Pulmonary artery endothelial cell (primary cell): ENCODE measurements around the gene GLB1L2. TPM values are rescaled to one million over a fixed set of nuclear protein-coding genes. Genes with fewer than 3 reads are reported as not detected.
"Not testable (repeated sequence)": the region's sequence is repeated elsewhere in the genome, so short reads cannot be mapped to it uniquely, and the experiment has no call there.

Source experiments
- DNase-seq: peaks from one replicate; pipeline ENCODE4 v3.0.0-alpha.2; 2011; ENCODE audit warnings: low read depth, low spot score
- total RNA-seq: library from RNA; depleted of rRNA; stranded (reverse); fragments of >200 nt; gene quantifications from 2 replicates; pipeline ENCODE4 v1.2.3, GENCODE V29; 2014

The GLB1L2 gene, protein sequence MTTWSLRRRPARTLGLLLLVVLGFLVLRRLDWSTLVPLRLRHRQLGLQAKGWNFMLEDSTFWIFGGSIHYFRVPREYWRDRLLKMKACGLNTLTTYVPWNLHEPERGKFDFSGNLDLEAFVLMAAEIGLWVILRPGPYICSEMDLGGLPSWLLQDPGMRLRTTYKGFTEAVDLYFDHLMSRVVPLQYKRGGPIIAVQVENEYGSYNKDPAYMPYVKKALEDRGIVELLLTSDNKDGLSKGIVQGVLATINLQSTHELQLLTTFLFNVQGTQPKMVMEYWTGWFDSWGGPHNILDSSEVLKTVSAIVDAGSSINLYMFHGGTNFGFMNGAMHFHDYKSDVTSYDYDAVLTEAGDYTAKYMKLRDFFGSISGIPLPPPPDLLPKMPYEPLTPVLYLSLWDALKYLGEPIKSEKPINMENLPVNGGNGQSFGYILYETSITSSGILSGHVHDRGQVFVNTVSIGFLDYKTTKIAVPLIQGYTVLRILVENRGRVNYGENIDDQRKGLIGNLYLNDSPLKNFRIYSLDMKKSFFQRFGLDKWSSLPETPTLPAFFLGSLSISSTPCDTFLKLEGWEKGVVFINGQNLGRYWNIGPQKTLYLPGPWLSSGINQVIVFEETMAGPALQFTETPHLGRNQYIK
- total RNA-seq = 0.21 and 0.59 TPM in 2 replicates

DNA sequence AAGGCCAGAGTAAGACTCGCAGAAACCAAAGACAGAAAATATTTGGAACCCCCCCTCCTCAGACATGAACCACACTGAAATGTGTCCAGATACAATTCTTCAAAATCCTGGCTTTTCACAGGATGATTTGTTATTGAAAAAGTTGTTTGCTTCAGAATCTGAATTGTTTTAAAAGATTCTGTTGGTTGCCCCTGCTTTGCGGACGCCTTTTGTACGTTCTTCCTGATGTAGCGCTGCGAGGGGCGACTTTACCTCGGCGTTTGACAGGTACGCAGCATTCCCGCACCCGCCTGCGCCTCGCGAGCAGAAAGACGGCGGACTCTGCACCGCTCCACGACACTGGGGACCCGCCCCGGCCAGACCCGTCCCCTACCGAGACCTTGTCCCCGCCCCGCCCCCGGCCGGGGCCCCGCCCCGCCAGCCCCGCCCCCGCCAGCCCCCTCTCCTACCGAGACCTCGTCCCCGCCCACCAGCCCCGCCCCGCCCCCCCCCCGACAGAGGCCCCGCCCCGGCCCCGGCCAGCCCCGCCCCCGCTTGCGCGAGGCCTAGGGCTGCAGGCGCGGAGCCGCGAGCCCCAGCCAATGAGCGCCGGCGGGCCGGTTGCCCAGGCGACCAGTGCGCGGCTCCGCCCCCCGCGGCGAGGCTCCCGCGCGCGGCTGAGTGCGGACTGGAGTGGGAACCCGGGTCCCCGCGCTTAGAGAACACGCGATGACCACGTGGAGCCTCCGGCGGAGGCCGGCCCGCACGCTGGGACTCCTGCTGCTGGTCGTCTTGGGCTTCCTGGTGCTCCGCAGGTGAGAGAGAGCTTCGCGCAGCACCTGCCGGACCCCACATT, at the start of gene GLB1L2:
GLB1L2 (plus strand) TSS at position 635 of the 835 bp plus-strand sequence; CDS start at position 709, 74 bp downstream.
- DNase-seq = no peak

DNA sequence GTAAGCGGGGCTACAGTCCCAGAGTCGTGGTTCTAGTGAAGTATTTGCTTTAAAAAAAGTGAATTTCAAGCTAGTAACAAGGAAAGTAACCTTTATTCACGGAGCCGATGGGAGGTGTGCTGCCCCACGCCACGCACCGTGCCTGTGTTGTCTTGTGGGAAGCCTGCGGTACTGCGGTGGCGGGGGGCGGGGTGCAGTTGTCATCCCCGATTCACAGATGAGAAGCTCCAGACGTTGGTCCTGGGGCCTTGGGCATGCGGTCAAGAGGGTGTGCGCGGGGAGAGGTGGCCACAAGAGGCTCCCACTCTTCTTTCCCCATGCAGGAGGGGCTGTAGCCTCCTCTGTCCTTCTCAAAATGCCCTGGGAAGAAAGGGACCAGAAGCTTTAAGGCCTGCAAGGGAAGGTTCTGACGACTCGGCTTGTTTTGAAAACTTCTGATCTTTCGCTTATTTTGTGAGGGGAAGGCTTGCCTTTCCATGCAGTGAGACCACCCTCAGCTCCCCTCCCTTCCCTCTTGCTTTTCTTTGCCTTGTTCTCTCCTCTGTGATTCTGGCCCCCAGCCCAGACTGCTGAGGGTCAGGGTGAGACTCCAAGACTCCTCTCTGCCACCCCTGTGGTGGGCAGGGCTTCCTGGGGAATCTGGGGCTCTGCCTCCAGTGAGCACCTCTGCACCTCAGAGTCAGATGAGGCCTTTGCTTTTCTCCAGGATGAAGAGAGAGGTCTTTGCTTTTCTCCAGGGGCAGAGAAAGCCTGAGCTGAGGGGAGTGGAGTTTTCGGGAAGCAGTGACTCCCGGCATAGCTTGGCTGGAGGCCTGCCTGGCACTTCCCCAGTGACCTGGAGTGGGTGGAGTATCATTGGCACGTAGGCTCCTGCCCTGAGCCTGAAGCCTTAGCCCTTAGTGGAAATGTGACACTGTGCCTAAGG, 49.4 kb upstream of the GLB1L2 start:
- no peak for DNase-seq

DNA sequence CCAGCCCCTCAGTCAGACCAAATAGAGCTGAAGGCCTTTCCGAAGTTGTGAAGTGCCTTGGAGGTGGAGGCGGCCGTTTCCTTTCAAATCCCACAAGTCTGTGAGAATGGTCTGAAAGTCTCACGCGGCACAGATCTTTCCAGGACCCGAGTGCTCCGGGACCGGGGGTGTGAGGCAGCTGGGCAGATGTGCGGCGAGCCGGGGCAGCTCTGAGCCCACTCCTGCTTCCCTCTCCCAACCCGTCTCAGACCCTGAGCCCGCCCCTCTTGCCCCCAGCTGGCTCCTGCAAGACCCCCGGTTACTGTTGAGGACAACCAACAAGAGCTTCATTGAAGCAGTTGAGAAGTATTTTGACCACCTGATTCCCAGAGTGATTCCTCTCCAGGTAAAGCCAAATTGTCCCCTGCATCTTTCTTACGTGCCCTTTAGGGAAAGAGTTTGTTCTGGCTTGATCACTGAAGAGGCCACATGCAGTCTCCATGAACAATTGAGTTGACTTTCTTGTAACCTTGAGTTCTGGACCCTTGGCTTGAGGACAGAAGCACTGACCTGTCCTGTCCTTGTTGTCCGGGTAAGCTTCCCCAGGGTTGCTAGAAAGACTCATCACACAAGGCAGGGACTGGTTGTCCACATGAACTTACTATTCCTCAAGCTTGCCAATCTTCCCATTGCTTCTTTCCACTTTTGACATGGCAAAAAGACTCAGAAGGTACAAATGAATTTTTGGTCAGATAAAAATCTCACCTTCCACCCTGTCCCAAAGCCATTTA, 48.1 kb upstream of the GLB1L2 start:
- no peak for DNase-seq

DNA sequence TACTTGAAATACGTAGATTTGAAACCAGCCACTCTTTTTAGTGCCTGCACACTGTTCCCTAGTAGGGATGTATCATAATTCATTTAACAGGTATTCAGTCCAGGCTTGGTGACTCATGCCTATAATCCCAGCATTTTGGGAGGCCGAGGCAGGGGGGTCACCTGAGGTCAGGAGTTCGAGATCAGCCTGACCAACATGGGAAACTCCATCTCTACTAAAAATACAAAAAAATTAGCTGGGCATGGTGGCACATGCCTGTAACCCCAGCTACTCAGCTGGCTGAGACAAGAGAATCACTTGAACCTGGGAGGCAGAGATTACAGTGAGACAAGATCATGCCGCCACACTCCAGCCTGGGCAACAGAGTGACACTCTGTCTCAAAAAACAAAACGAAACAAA, 47.4 kb upstream of the GLB1L2 start:
- DNase-seq = not testable (repeated sequence)

DNA sequence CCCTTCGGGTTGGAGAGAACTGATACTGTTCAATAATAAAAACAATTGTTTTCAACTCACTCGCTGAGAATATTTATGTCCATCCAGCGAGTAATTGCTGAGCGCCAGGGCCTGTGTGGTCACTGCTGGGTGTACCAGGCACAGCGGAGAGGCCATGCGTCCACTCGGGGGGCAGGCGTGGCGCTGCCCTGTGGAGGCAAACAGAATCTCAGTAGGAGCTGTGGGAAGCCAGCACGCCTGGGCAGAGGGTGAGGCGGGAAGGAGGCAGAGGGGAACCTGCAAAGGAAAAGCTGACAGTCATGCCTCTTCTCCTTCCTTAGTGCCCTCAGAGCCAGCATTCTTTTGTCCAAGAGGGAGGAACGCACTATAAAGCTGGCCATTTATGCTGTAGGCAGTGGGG, 44.2 kb upstream of the GLB1L2 start:
- DNase-seq = no peak

DNA sequence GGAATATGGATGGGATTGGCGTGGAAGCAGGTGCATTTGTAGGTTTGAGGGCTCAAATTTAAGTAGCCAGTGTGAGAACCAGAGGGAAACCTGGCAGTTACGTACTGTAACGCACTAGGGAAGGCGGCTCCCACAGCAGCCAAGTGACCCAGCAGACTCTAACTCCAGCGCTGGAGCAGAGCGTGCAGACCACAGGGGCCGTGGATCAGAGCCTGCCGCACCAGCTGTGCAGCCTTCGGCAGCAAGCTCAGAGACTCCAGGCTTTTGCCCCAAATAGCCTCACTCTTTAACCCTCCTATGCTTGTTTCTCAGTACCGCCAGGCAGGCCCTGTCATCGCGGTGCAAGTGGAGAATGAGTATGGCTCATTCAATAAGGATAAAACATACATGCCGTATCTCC, 43.3 kb upstream of the GLB1L2 start:
- DNase-seq = no peak

DNA sequence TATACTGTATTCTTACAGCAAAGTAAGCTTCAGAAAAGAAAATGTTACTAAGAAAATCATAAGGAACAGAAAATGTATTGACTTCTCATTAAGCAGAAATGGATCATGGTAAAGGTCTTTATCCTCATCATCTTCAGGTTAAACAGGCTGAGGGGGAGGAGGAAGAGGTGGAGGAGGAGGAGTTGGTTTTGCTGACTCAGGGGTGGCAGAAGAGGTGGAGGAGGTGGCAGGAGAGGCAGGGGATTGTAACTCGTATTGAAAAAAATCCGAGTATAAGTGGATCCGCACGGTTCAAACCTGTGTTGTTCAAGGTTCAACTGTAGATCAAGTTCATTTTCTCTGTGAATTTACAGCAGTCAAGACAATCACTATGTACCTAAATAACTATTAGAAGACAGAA, 42.6 kb upstream of the GLB1L2 start:
- DNase-seq = no peak

DNA sequence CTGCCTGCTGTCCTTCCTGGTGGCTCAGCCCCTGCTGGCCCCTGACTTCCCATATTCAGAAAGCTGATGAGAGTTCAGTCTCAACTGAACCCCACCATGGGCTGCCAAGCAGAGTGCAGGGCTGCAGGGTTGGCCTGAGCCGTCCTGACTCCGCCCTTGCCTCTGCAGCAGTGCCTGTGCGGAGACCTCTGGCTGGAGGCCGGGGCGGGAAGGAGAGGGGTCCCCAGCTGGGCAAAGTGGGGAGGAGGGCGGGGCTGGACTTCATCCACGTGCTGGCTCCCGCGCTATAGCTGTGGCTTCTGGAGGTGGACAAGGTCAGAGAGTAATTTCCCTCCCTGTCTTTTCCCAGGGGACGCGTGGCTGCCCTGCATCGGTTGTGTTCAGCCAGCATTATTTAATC, 42.0 kb upstream of the GLB1L2 start:
- no peak for DNase-seq

DNA sequence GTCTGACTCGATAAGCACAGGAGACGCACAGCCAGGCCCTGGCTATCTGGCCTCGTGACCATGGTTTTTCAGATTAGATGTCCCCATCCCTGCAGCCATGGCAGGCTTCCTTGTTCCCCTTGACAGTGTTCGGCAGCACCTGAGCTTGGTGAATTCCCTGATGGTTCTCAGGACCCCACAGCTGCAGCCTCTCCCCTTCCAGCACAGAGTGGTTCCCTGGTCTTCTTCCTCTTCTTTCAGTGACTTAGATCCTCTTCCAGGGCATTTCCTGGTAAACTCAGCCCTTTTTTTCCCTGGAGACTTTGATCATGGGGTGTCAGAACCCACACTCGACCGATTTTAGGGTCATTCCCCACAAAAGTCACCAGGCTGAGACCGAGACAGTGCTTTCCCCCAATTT, 41.1 kb upstream of the GLB1L2 start:
- no peak for DNase-seq

DNA sequence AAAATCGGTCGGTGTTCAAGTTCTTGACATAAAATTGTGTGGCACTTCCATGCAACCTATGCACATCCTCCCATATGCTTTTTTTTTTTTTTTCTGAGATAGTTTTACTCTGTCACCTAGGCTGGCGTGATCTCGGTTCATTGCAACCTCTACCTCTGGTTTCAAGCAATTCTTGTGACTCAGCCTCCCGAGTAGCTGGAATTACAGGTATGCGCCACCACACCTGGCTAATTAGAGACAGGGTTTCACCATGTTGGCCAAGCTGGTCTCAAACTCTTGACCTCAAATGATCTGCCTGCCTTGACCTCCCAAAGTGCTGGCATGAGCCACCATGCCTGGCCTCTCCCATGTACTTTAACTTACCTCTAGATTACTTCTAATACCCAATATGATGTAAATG, 40.6 kb upstream of the GLB1L2 start:
- DNase-seq = no peak

DNA sequence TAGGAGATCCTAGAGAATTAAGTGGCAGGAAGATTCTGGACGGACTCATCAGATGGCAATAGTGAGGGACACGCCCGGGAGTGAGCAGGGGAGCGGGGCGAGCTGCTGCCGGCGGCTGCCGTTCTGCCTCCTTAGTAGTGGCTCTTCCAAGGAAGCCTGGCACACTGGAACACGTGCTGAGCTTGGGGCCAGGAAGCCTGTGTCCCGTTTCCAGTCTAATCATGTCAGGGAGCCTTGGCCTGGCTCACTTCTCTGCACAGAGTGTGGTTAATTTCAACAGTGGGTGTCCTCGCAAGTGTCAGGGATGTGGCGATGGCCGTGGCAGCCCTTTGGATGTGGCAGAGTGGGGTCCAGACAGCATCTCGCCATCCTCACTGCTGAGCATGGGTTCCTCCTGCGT, 39.1 kb upstream of the GLB1L2 start:
- DNase-seq = no peak

DNA sequence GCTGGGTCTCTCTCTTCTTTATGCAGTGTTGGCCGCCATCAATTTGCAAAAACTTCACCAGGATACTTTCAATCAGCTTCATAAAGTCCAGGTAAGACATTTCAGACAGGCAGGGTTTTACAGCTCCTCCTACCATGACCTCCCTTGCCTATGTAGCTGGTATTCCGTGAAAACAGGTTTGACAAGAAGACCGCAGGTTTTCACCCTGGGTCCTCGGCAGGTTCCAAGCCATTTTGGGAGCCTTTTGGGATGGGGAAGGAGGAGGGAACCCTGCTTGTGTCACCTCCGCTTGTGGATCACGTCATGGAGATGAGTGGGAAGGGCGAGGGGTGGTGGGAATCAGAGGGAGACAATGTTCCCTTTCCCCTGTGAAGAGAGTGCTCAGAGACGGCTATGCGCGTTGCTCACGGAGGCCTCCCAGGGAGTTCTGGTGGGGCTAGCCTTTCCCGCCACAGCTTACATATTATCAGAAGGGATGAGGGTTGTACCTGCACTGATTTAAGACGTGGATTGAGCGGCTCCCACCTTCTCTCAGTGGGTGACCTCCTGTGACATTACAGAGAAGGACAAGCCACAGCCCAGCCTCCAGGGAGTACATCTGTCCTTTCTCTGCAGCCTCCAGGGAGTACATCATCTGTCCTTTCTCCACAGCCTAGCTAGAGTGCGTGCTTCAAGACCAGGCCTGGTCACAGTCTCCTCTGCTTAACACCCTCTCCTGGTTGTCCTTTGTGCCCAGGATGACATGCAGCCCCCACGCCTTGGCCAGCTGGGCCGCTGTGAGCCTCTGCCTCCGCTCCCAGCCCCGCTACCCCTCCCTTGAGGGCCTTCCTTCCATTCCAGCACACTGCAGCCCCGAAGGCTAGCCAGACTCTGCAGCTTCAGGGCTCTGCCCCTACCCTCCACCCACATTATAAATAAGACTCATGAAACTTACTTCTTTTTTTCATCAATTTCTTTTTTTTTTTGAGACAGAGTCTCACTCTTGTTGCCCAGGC, 38.4 kb upstream of the GLB1L2 start:
- DNase-seq = no peak

DNA sequence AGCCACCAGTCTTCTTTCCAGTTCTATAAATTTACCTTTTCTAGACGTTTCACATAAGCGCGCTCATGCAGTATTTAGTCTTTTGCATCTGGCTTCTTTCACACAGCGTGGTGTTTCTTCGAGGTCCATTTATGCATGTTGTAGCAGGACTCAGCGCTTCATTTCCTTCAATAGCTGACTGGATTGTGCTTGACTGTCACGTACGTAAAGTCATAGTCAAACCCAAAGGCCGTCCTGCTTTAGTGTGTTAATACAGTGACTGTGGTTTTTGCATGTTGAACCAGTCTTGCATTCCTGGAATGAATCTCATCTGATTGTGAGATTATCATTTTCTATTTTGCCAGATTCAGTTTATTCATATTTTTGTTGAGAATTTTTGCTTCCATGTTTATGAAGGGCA, 37.1 kb upstream of the GLB1L2 start:
- no peak for DNase-seq

DNA sequence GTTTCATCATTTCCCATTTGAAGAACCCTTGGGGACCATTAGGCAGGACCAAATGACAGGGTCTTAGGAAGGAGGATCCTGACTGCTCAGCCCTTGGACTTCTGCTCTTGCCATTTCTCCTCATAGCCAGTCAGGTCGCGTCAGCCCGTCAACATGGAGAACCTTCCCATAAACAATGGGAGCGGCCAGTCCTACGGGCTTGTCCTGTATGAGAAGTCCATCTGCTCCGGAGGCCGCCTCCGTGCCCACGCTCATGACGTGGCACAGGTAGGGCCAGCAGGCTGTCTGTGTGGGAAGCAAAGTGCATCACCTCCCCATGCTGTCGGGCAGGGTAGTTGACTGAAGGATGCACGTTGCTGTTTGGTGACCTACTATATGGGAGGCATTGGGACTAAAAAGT, 19.6 kb upstream of the GLB1L2 start:
- DNase-seq = no peak

DNA sequence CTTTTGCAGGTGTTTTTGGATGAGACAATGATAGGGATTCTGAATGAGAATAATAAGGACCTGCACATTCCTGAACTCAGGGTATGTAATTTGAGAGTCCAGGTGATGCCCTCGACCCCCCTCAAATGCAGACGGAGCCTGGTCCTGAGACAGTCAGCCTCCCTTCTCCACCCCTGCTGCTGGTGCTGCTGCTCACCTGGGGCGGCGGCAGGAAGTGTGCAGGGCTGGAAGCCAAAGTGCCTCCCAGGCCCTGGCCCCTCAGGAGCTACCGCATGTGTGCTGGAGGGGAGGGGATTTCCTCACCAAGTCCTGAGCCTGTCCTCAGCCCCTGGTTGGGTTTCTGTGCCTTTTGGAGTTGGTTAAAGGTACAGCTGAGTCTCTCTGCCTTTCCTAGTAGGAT, 19.0 kb upstream of the GLB1L2 start:
- no peak for DNase-seq

DNA sequence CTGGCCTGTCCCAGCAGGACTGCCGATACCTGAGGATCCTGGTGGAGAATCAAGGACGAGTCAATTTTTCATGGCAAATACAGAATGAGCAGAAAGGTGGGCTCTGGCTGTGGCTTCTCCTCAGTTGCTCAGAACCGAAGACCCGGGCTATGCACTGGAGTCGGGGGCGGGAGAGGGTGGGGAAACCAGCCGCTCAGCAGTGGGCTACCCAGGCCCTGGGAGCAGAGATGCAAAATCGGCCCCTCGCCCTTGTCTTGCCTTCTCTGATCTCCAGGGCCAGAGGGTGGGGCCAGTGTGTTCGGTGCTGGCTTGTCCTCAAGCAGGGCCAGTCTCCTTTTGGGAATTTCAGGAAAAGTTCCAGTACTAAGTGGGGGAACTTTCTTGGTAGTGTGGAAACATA, 18.4 kb upstream of the GLB1L2 start:
- DNase-seq = no peak

DNA sequence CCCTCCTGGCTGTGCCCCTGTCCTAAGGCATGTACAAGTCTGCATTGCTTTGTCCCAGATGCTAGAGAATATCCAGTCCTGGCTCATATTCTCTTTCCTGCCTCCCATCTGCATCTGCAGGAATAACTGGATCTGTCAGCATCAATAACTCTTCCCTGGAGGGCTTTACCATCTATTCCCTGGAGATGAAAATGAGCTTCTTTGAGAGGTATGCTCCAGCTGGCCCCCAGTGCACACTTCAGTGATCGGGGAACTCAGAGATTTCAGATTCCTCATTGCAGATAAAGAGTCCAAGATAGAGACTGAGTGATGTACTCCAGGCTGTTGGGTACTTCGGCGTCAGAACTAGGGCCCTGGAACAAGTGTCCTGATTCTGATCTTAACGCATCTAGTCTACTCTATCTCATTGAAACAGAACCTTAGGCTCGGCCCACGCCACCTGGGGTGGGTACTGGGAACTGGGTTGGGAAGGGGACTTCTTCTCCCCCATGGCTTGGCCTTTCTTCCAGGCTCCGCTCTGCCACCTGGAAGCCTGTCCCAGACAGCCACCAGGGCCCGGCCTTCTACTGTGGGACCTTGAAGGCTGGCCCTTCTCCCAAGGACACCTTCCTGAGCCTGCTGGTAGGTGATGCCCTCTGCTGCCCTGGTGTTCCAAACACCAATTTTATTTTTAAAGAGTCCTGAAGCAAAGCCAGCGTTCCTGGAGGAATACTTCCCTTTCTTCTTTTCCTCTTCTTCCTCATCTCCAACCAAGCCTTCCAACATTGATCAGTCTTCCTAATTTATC, 17.8 kb upstream of the GLB1L2 start:
- no peak for DNase-seq

DNA sequence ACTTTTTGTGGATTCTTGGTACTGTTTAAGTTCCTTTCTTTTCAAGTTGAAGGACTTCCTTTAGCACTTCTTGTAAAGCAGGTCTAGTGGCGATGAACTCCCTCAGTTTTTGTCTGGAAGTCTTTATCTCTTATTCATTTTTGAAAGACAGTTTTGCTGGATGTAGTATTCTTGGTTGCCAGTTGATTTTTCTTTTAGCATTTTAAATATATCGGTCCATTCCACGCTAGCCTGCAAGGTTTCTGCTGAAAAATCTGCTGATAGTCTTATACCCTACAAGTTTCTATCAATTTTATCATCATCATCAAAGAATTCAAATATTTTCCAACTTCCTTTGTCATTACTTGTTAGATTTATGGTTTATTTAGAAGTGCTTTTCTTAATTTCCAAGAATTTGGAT, 14.7 kb upstream of the GLB1L2 start:
- no peak for DNase-seq
